ENCODE measurements around the gene EGFL7. TPM values are rescaled to one million over a fixed set of nuclear protein-coding genes. Genes with fewer than 3 reads are reported as not detected.
"Not testable (repeated sequence)": the region's sequence is repeated elsewhere in the genome, so short reads cannot be mapped to it uniquely, and the experiment has no call there.

The EGFL7 gene
- total RNA-seq, 1 donor from 2014 or later, result 38.2 TPM

DNA sequence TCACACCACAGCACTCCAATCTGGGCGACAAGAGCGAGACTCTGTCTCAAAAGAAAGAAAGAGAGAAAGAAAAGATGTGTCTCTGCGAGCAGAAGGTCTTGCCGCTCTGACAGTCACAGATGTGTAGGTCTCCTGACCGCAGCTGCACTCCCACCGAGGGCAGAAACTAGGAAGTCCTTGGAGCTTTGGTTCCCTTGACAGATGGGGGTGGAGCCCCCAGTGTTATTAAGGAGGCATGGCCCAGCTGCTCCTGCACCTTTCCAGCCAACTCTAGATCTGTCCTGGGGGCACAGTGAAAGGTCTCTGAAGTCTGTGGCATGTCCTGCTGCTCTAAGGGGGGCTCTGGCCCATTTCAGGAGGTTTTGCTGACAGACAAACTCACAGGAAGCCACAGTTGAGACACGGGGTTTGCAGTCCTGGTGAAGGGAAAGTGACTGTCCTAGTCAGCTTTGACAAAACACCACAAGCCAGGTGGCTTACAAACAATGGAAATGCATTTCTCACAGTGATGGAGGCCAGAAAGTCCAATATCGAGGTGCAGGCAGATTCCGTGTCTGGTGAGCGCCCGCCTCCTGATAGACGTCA is 40.7 kb downstream of the EGFL7 start:
- no peaks in the 10 kb centered on the region for H3K9me3 Mint-ChIP-seq
- no peak overlapping the region for H3K27ac Mint-ChIP-seq
- DNase-seq (ENCODE audit: low spot score in 2 of 2, unreplicated experiment in 2 of 2), result no peak
- H3K27me3 Mint-ChIP-seq (ENCODE audit: low read depth), result peaks cover 21% of the 10 kb centered on the region
- H3K4me3 Mint-ChIP-seq, result no peak overlapping the region
- H3K36me3 Mint-ChIP-seq, result no peaks in the 10 kb centered on the region
- H3K4me1 Mint-ChIP-seq, result no peaks in the 10 kb centered on the region
- TF ChIP-seq, protein P1, sequence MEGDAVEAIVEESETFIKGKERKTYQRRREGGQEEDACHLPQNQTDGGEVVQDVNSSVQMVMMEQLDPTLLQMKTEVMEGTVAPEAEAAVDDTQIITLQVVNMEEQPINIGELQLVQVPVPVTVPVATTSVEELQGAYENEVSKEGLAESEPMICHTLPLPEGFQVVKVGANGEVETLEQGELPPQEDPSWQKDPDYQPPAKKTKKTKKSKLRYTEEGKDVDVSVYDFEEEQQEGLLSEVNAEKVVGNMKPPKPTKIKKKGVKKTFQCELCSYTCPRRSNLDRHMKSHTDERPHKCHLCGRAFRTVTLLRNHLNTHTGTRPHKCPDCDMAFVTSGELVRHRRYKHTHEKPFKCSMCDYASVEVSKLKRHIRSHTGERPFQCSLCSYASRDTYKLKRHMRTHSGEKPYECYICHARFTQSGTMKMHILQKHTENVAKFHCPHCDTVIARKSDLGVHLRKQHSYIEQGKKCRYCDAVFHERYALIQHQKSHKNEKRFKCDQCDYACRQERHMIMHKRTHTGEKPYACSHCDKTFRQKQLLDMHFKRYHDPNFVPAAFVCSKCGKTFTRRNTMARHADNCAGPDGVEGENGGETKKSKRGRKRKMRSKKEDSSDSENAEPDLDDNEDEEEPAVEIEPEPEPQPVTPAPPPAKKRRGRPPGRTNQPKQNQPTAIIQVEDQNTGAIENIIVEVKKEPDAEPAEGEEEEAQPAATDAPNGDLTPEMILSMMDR (IDR thresholded peaks at IDR 0.05; ENCODE audit: unreplicated experiment), result no peak

DNA sequence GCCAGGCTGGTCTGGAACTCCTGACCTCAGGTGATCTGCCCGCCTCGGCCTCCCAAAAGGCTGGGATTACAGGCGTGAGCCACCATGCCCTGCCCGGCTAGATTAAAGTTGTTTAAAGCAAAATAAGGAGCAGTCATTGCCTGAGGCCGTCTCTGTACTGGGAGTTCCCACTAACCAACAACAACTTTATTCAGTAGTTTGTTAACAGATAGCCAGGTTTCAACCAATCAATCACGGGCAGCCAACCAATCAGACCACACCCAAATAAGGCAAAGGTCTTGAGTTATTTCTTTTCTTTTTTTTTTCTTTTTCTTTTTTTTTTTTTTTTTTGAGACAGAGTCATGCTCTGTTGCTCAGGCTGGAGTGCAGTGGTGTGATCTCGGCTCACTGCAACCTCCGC is 42.0 kb downstream of the EGFL7 start:
- H3K4me1 Mint-ChIP-seq; H3K4me3 Mint-ChIP-seq; H3K36me3 Mint-ChIP-seq; H3K9me3 Mint-ChIP-seq; DNase-seq (ENCODE audit: low spot score in 2 of 2, unreplicated experiment in 2 of 2); H3K27ac Mint-ChIP-seq: not testable (repeated sequence)
- H3K27me3 Mint-ChIP-seq (ENCODE audit: low read depth), result peaks cover 21% of the 10 kb centered on the region

DNA sequence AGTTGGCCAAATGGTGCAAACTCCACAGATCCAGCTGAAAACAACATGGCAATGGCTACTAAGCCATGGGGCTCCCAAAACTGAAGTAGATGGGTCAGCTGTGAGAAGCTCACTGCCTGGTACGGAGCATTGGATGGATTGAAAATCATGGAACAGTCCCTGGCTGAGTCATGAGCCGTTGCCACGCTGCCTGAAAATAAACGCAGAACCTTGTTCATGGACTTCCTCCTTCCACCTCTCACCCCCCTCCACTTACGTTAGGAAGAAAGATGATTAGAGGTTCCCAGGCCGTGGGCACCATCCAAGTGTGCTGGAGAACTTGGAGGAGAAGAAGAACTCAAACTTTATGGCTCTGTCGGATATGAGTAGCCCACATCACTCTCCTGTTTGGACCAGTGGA is 42.8 kb downstream of the EGFL7 start:
- no peak overlapping the region for H3K27ac Mint-ChIP-seq
- no peaks in the 10 kb centered on the region for H3K36me3 Mint-ChIP-seq
- H3K4me1 Mint-ChIP-seq, result no peaks in the 10 kb centered on the region
- no peak for DNase-seq (ENCODE audit: low spot score in 2 of 2, unreplicated experiment in 2 of 2)
- no peaks in the 10 kb centered on the region for H3K9me3 Mint-ChIP-seq
- H3K27me3 Mint-ChIP-seq (ENCODE audit: low read depth), result peaks cover 17% of the 10 kb centered on the region
- TF ChIP-seq, protein P1 (IDR thresholded peaks at IDR 0.05; ENCODE audit: unreplicated experiment), result no peak
- H3K4me3 Mint-ChIP-seq, result no peak overlapping the region

DNA sequence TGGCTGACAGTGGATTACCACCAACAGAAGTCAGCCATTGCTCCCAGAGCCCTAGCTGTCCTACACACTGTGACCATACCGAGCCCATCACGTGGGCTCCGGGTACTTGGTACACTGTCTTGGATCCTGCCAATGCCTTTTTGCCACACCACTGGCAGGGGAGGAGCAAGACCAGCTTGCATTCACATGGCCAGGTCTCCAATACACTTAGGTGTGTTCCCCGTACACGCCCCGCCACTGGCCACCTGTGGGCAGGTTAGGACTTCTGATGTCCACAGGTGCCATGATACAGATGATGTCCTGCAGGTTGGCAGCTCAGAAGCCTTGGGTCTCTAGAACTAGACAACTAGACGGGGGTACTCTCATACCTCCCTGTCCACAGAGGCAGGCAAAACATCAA is 44.3 kb downstream of the EGFL7 start:
- no peaks in the 10 kb centered on the region for H3K9me3 Mint-ChIP-seq
- peaks cover 7% of the 10 kb centered on the region for H3K27me3 Mint-ChIP-seq (ENCODE audit: low read depth)
- H3K4me1 Mint-ChIP-seq, result no peaks in the 10 kb centered on the region
- TF ChIP-seq, protein P1 (IDR thresholded peaks at IDR 0.05; ENCODE audit: unreplicated experiment), result no peak
- DNase-seq (ENCODE audit: low spot score in 2 of 2, unreplicated experiment in 2 of 2), result no peak
- H3K4me3 Mint-ChIP-seq, result no peak overlapping the region
- no peak overlapping the region for H3K27ac Mint-ChIP-seq
- H3K36me3 Mint-ChIP-seq, result no peaks in the 10 kb centered on the region

DNA sequence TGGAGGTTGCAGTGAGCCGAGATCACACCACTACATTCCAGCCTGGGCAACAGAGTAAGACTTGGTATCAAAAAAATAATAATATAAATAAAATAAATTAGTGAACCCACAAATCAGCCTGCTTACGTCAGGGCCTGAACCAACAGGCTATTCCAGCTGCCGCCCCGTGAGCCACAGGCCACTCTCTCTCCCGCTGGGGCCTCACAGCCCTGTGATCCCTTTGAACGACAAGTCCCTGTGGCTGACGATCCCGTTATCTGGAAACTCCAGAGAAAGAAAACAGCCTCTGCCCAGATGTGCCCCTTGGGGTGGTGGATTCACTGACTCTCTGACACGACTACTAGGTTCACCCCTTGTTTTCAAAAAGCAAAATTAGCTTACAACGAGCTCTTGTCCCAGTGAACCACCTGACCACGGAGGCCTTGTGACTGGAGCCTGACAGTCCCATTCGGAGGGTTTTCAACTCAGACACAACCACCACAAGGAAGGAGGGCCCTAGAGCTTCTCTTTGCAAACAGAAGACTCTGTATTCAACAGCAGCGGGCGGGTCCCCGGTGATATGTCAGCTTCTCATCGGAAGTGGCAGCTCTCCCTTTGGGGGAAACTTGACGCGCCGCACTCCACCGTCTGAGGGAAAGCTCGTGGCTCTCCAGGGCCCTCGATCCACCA is 45.3 kb downstream of the EGFL7 start:
- no peaks in the 10 kb centered on the region for H3K9me3 Mint-ChIP-seq
- TF ChIP-seq, protein P1 (IDR thresholded peaks at IDR 0.05; ENCODE audit: unreplicated experiment), result no peak
- no peak overlapping the region for H3K4me3 Mint-ChIP-seq
- DNase-seq (ENCODE audit: low spot score in 2 of 2, unreplicated experiment in 2 of 2), result no peak
- H3K27ac Mint-ChIP-seq, result no peak overlapping the region
- no peaks in the 10 kb centered on the region for H3K4me1 Mint-ChIP-seq
- peaks cover 7% of the 10 kb centered on the region for H3K27me3 Mint-ChIP-seq (ENCODE audit: low read depth)
- no peaks in the 10 kb centered on the region for H3K36me3 Mint-ChIP-seq

DNA sequence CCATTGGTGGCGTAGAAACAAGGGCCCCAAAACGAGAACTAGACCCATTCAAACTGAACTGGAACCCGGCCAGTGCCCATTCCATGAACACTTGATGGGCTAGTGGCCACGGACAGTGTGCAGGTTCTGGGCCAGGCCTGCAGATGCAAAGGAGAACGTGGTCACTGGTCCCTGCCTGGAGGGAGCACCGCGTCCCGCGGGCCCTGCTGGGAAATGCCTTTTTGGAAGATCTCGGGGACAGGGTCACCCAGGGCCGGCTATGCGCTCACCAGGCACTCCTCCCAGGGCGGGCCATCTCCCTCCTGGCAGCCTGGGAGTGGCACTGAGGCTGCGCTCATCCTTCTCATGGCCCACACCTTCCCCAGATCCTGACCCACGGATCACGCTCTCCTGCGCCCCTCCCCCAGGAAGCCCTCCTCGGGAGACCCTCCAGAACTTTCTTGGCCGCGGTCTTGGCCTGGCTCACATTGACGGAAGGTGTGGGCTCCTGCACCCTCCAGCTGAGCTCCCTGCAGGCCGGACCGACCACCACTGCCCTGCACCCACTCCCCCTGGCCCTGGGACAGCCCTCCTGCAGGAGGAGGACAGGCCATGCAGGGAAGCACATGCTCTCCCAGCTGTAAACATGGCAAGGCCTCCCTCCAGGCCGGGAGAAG is 46.9 kb downstream of the EGFL7 start:
- DNase-seq (ENCODE audit: low spot score in 2 of 2, unreplicated experiment in 2 of 2), result no peak
- TF ChIP-seq, protein P1 (IDR thresholded peaks at IDR 0.05; ENCODE audit: unreplicated experiment), result no peak
- H3K4me1 Mint-ChIP-seq, result peaks cover 10% of the 10 kb centered on the region
- H3K27me3 Mint-ChIP-seq (ENCODE audit: low read depth), result peaks cover 7% of the 10 kb centered on the region
- no peak overlapping the region for H3K4me3 Mint-ChIP-seq
- no peaks in the 10 kb centered on the region for H3K36me3 Mint-ChIP-seq
- H3K27ac Mint-ChIP-seq, result no peak overlapping the region
- no peaks in the 10 kb centered on the region for H3K9me3 Mint-ChIP-seq

Data from mesothelial cell of epicardium (in vitro differentiated cells).